Left kidney (tissue), 2 donors: ENCODE data around the gene COL9A3. TPM values are rescaled to one million over a fixed set of nuclear protein-coding genes. Genes with fewer than 3 reads are reported as not detected.

Source experiments
- DNase-seq: peaks from one replicate; pipeline ENCODE4 v3.0.0-alpha.2; 2013
- polyA plus RNA-seq: library from polyadenylated mRNA; unstranded; fragments of 120-200 nt; gene quantifications from one replicate; pipeline ENCODE4 v1.2.1, GENCODE V29; 2013; ENCODE audit not compliant: insufficient read length

Gene COL9A3
- polyA plus RNA-seq, 1 donor: 10.3 TPM

- DNase-seq: no peak
These were observed 7.0 kb downstream of the COL9A3 start for GRCh38 chr20:62823688-62824475.

- DNase-seq: no peak
These were observed 7.9 kb downstream of the COL9A3 start for GRCh38 chr20:62824476-62825332.

GRCh38 chr20:62825333-62825985 is 8.6 kb downstream of the COL9A3 start:
- no peak for DNase-seq

- DNase-seq: no peak
These were observed 9.3 kb downstream of the COL9A3 start for GRCh38 chr20:62825986-62826645.

- no peak for DNase-seq
These were observed 9.9 kb downstream of the COL9A3 start for GRCh38 chr20:62826646-62827310.

- DNase-seq: no peak
These were observed 10.6 kb downstream of the COL9A3 start for GRCh38 chr20:62827311-62828038.

- no peak for DNase-seq
These were observed 11.2 kb downstream of the COL9A3 start for GRCh38 chr20:62828051-62828450.

GRCh38 chr20:62828511-62829230 is 11.8 kb downstream of the COL9A3 start:
- no peak for DNase-seq

- no peak for DNase-seq
These were observed 12.7 kb downstream of the COL9A3 start for GRCh38 chr20:62829231-62830230.

GRCh38 chr20:62830251-62830650 is 13.4 kb downstream of the COL9A3 start:
- DNase-seq: no peak

GRCh38 chr20:62830821-62831220 is 14.0 kb downstream of the COL9A3 start:
- DNase-seq: no peak

- DNase-seq: no peak
These were observed 14.5 kb downstream of the COL9A3 start for GRCh38 chr20:62831361-62831788.

GRCh38 chr20:62831854-62832211 is 15.0 kb downstream of the COL9A3 start:
- no peak for DNase-seq

- no peak for DNase-seq
These were observed 15.5 kb downstream of the COL9A3 start for GRCh38 chr20:62832212-62832922.

- no peak for DNase-seq
These were observed 16.1 kb downstream of the COL9A3 start for GRCh38 chr20:62832951-62833391.

GRCh38 chr20:62834967-62835730 is 18.3 kb downstream of the COL9A3 start:
- no peak for DNase-seq
